NCI-H2107 treated with DMSO at 0.1 percent for 48 hours (cell line): Measurements from ENCODE around the gene MMP14.
"Not testable (repeated sequence)": the region's sequence is repeated elsewhere in the genome, so short reads cannot be mapped to it uniquely, and the experiment has no call there.

ENCODE experiments used
- DNase-seq: peaks from one replicate; lab custom pipeline; 2025; ENCODE audit not compliant: unreplicated experiment; lab: John Stamatoyannopoulos, UW

The MMP14 gene

GRCh38 chr14:22814373-22814772, 22.0 kb upstream of the MMP14 start:
- no peak for DNase-seq

DNA sequence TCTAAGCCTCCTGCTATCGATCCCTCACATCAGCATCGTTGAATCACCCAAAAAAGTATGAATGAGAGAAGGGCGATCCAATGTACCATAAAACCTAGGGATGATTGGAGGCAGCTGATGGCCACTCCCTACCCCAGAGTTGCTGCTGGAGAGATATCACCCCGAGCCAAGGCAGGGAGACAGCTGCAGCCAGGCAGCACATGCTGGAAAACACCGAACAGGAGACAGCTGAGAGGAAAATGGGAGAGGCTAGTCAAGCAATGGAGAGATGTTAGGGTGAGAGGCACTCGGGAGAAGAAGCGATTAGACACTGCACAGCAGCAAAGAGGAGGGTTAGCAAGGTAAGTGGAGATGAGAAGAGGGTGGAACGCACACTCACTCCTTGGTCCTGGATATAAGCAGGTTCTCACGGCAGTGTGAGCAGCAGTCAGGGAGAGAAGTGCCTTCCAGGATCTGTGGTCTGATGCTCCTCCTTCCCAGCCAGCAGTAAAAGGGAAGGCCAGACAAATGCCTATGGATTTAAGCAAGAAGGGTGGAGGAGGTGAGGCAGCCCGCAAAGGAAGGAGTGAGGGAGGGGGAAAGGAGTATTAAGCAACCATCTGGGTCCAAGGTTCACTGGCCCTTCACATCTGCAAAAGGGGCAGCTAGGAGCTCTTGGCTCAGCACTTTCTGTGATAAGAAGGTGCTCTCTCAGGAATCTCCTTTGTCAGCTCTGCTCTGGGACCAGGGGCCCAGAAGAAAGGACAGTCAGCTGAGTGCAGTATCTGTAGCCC, 21.3 kb upstream of the MMP14 start, which contains the start of gene SLC7A7:
Gene SLC7A7 (minus strand): TSS at position 495 of the 773 bp plus-strand sequence. CDS start 2,037 bp downstream, outside the sequence.
- no peak for DNase-seq

GRCh38 chr14:22819151-22819988, 17.0 kb upstream of the MMP14 start:
- no peak for DNase-seq

DNA sequence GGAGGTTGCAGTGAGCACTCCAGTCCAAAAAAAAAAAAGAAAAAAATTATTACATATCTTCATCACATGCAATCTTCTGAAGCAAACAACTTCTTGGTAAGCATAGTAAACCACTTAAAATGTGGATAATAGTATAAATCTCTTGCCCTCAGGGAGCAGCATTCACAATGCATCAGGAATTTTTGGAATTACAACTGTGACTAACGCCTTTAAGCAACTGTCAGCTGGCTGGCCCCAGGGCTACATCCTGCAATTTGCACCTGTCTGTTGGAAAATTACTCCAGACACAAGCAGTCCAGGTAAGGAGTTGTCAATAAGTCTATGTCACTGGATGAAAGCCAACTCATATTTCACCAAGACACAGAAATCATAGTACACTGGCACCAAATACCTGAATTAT, 15.7 kb upstream of the MMP14 start:
- no peak for DNase-seq

- DNase-seq: peak; percentile 40
Measured at GRCh38 chr14:22821193-22822015, 15.0 kb upstream of the MMP14 start.

DNA sequence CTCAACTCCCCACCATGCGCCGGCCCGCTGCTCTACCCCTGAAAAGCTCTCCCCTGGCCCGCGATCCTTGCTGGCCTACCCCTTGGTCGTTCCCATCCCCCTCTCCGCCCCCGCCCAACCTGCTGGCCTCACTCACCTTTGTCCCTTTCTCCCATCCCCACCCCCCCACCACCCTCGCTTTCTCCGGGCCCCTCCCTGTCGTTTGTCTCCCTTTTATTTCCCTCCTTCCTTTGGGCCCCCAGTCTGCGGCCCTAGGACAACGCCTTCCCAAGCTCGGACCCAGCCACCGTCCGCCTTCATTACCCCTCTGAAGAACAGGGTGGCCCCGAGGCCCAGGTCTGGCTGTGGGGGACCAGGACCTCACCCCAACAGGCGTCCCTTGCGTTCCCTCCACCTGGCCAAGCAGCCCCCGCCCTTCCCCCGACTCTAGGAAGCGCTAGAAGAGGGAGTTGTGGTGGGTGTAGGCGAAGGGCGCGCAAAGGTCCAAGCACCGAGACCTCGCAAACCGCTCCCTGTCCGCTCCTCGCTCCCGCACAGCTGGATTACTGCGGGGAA, 14.3 kb upstream of the MMP14 start:
- no peak for DNase-seq

GRCh38 chr14:22822571-22823098, 13.8 kb upstream of the MMP14 start:
- DNase-seq: no peak

- peak; percentile 24 for DNase-seq
Measured at GRCh38 chr14:22824711-22825359, 11.6 kb upstream of the MMP14 start.

DNA sequence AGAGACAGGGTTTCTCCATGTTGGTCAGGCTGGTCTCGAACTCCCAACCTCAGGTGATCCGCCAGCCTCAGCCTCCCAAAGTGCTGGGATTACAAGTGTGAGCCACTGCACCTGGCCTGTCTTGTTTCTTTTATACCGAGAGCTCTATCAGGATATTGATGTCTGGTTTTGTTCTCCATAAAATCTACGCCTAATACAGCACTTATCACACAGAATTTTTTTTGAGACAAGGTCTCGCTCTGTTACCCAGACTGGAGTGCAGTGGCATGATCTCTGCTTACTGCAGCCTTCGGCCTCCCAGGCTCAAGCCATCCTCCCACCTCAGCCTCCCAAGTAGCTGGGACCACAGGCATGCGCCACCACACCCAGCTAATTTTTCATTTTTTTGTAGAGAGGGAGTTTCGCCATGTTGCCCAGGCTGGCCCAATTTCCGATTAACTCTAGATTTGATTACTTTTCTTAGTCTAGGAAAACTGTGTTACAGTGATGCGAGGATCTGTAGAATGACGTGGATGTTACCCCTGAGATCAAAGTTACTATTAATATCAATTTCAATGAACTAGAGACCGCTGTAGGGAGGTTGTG, 7.2 kb upstream of the MMP14 start:
- DNase-seq: not testable (repeated sequence)

DNA sequence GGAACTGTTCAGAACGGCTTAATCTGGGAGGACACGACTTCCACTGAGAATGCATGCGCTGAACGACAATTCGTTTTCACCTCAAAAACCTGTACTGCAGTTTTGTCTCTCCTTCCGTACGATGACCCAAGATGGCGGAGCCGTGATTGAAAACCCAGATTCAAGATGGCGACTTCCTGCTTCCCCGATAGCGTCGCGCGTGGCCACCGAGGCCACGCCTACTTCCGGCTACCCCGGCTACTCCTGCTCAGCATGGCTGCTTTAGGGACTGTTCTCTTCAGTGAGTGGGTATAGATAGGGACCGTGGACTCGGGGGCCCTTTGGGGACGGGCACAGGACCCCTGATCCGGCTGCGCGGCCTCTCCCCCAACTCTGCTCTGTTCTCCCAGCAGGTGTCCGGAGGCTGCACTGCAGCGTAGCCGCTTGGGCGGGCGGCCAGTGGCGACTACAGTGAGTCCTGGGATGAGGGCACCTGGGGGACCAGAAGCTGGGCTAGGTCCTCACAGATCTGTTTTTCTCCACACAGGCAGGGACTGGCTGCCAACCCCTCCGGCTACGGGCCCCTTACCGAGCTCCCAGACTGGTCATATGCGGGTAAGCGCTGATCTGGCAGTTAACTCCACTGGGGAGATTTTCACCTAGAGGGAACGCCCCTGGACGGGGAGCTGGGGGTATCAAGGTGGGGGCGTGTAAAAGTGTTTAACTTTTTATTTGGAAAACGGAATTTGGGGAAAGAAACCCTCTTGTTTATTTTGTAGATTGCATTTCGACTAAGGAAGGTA, 6.5 kb upstream of the MMP14 start, which contains the start of gene MRPL52:
Gene MRPL52 (plus strand): TSS at position 227 of the 782 bp plus-strand sequence. CDS start 26 bp downstream, at position 253.
- DNase-seq: peak; percentile 96

DNA sequence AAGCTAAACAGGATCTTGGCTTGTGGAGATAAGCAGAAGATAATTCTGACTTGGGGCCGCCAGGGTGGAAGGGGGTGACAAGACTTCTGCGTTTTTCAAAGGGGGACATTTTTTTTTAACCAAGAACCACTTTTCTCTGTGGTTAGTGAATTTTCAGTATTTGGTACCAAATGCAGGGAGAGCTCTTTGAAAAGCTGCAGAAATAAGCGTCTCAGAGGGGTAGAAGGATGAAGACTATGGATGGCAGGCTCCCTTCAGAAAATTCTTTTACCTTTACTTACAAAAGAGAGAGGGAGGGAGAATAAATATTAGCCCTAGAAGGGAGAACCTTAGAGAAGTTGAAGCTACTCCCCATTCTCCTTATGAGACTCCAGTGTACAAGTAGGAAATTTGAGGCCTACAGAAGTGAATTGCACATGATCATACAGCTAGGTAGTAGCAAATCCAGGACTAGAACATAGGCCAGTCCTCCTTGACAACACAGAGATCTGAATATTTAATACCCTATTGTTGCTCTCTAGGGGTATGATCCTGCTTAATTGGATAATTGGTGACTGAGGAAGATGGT, 5.9 kb upstream of the MMP14 start:
- no peak for DNase-seq

DNA sequence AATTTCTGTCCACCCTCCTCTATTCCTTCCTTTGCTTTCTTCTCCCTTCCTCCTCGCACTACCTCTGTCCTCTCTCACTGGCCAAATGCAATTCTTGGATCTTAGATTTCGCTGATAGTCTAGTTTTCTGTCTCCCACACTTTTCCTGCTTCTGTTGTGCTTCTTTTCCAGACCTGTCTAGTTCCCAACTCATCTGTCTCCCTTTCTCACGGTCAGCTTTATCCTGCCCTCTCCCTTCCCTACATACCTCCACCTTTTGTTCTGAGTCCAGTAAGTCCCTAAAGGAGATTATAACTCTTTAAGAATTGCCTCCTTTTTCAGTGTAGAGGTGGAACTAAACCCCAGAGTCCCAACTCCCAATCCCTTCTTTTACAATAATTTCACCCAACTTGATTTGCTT, 880 bp upstream of the MMP14 start:
- no peak for DNase-seq

GRCh38 chr14:22837114-22837749, 847 bp downstream of the MMP14 start:
- DNase-seq: no peak

DNA sequence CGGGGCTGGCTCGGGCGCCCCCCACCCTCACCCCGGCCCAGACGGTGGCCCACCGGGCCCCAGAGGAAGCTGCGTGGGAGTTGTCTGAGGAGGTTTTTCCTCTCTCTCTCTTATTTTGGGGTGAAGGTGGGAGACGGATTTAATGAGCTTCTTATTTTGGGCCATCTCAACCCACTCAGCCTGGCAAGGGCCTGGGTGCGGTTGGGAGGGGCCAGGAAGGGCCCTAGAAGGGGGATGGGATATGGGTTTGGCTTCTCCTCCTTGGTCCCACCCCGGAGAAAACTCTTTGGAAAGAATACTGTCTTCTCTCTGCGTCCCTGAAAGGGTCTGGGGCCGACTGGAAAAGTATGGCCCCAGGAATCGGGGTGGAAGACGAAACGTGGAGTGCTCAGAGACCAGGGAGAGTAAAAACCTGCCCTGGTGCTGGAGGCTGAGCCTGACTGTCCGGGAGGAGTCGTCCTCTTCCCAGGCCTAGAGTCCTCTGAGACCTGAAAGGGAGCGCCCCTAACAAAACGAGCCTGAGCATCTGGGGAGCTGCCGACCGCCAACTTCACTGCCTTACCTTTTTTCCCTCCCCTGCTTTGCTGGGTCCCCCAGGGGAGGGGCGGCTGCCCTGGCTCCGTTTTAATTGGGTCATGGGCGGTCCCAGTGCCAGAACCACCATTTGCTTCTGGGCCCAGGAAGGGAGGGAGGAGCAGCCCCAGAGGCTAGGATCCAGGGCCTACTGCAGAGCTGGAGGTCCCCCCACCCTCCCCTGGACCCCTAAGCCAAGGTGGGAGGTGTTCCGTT, 1.6 kb downstream of the MMP14 start:
- DNase-seq: no peak

DNA sequence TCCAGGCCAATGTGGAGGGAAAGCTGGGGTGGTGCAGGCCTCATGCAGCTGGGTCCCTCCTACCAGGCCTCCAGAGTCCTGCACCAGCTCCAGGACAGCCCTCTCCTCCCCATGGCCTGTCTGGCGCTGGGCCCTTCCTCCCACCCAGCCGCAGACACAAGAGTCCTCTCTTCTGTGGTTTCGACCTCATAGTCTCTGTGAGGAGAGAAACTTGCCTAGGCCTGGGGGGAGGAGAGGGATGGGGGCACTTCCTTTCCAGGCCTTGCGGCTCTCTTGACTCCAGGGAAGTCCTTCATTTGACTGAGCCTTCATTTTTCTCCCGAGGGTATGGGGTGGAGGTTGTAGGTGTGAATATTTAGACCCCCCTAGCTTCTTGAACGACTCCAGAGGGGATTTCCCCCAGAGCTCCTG, 2.3 kb downstream of the MMP14 start:
- DNase-seq: no peak

- no peak for DNase-seq
Measured at GRCh38 chr14:22839159-22839779, 2.9 kb downstream of the MMP14 start.

DNA sequence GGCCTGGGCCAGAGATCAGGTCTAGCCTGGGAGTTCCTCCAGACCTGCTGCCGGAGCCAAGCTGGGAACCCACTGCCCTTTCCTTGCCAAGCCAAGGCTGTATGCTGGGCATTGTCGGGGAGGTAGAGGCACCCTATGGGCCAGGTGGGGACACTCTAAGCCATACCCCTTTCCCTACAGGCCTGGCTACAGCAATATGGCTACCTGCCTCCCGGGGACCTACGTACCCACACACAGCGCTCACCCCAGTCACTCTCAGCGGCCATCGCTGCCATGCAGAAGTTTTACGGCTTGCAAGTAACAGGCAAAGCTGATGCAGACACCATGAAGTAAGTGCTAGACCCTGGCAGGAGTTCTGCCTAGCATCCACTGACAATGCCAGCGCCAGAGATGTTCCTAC, 4.9 kb downstream of the MMP14 start:
- DNase-seq: no peak
